ENCODE data around the gene HOXD11.

GRCh38 chr2:176097820-176098365, 9.2 kb upstream of the HOXD11 start:
- TF ChIP-seq CTCF (IDR thresholded peaks at IDR 0.05; ENCODE audit: borderline replicate concordance, extremely low read depth, low read length, poor library complexity, severe bottlenecking): no peak
- TF ChIP-seq EZH2 (IDR thresholded peaks at IDR 0.05; ENCODE audit: borderline replicate concordance, low read depth, low read length, severe bottlenecking): no peak

All from DND-41 (cell line).